Keratinocyte (primary cell): Measurements from ENCODE around the gene ANAPC15. TPM values are rescaled to one million over a fixed set of nuclear protein-coding genes. Genes with fewer than 3 reads are reported as not detected.

Experiments
- DNase-seq: peaks from one replicate; pipeline ENCODE4 v3.0.0-alpha.2; 2011; ENCODE audit warnings: low read depth, missing footprints, low spot score
- FAIRE-seq: peaks from 2 replicates; lab custom pipeline; 2011; peaks lifted over from hg19 to GRCh38; lab: Jason Lieb, UNC
- H2AFZ ChIP-seq: 2 replicates; pipeline ENCODE4 v1.6.0; 2012; ENCODE audit warnings: low read length, control low read depth, inconsistent platforms; ENCODE audit not compliant: control insufficient read depth
- H3K27ac ChIP-seq: 2 replicates; pipeline ENCODE4 v1.5.1; 2011; ENCODE audit warnings: low read length; ENCODE audit not compliant: control insufficient read depth, insufficient read depth
- H3K27me3 ChIP-seq: 3 replicates; pipeline ENCODE4 v1.6.0; 2011; ENCODE audit warnings: low read length; ENCODE audit not compliant: control insufficient read depth, insufficient read depth; ENCODE audit errors: extremely low read depth
- H3K36me3 ChIP-seq, 2 experiments: 2 replicates in 1 of 2; 3 replicates in 1 of 2; pipeline ENCODE4 v1.5.1; 2011; ENCODE audit warnings: low read length in 2 of 2, mild to moderate bottlenecking in 1 of 2; ENCODE audit not compliant: control insufficient read depth in 2 of 2, insufficient read depth in 2 of 2; ENCODE audit errors: extremely low read depth in 1 of 2
- H3K4me1 ChIP-seq: 3 replicates; pipeline ENCODE4 v1.5.1; 2011; ENCODE audit warnings: low read length; ENCODE audit not compliant: control insufficient read depth, insufficient read depth; ENCODE audit errors: extremely low read depth
- H3K4me2 ChIP-seq: 3 replicates; pipeline ENCODE4 v1.6.0; 2011; ENCODE audit warnings: low read depth, low read length; ENCODE audit not compliant: control insufficient read depth, insufficient read depth; ENCODE audit errors: extremely low read depth
- H3K4me3 ChIP-seq, 3 experiments: fragments of 200-600 bp in 1 of 3; sonication (generic) in 1 of 3; 2 replicates in 2 of 3; 3 replicates in 1 of 3; pipeline ENCODE4 v1.5.1; 2011 to 2016; ENCODE audit warnings: low read length in 3 of 3, mild to moderate bottlenecking in 3 of 3, control low read depth in 2 of 3, inconsistent platforms in 1 of 3, low read depth in 1 of 3, mixed read lengths in 1 of 3, mixed run types in 1 of 3, moderate library complexity in 1 of 3; ENCODE audit not compliant: control insufficient read depth in 2 of 3, insufficient read depth in 2 of 3; ENCODE audit errors: extremely low read depth in 1 of 3
- H3K79me2 ChIP-seq: 2 replicates; pipeline ENCODE4 v1.6.0; 2012; ENCODE audit warnings: low read length; ENCODE audit not compliant: control insufficient read depth, insufficient read depth
- H3K9ac ChIP-seq: 3 replicates; pipeline ENCODE4 v1.6.0; 2011; ENCODE audit warnings: low read length; ENCODE audit not compliant: control insufficient read depth, insufficient read depth; ENCODE audit errors: extremely low read depth
- H3K9me1 ChIP-seq: 3 replicates; pipeline ENCODE4 v1.6.0; 2011; ENCODE audit warnings: low read length; ENCODE audit not compliant: control insufficient read depth, insufficient read depth; ENCODE audit errors: extremely low read depth
- H3K9me3 ChIP-seq: 2 replicates; pipeline ENCODE4 v1.5.1; 2012; ENCODE audit warnings: low read depth, low read length; ENCODE audit not compliant: control insufficient read depth
- H4K20me1 ChIP-seq: 3 replicates; pipeline ENCODE4 v1.6.0; 2011; ENCODE audit warnings: low read length; ENCODE audit not compliant: control insufficient read depth, insufficient read depth; ENCODE audit errors: extremely low read depth
- EZH2 ChIP-seq: IDR thresholded peaks from one replicate; pipeline ENCODE4 v1.6.1; 2012; ENCODE audit warnings: inconsistent platforms, mild to moderate bottlenecking, low read length, moderate library complexity
- dilution Hi-C: fragments of 300-500 bp; cut with MboI; formaldehyde crosslinking; loops from one replicate; pipeline ENCODE4 v1.7.0; 2020; ENCODE audit warnings: low sequenced_read_pairs; ENCODE audit not compliant: extremely low pct_ligation_motif_present
- polyA plus RNA-seq, 5 experiments: library from polyadenylated mRNA; depleted of rRNA in 3 of 5; stranded (reverse) in 3 of 5; stranded (forward) in 1 of 5; unstranded in 1 of 5; fragments of >200 nt; gene quantifications; 1 replicate in 1 of 5; 2 replicates in 3 of 5; 3 replicates in 1 of 5; pipeline versions ENCODE4 v1.2.1 to v1.2.3, GENCODE V29; 2011 to 2012; ENCODE audit warnings: missing spikeins in 2 of 5, low read depth in 1 of 5, low replicate concordance in 1 of 5
- TF ChIP-seq, protein P1 (sequence below), 3 experiments: IDR thresholded peaks in 1 of 3; conservative IDR thresholded peaks in 1 of 3; optimal IDR thresholded peaks in 1 of 3; 2 replicates in 2 of 3; 3 replicates in 1 of 3; pipeline versions ENCODE3 to v1.5.1; 2011; ENCODE audit warnings: low read length in 3 of 3, mild to moderate bottlenecking in 3 of 3, moderate library complexity in 2 of 3, control low read depth in 1 of 3, inconsistent platforms in 1 of 3; ENCODE audit not compliant: insufficient read depth in 2 of 3; ENCODE audit errors: extremely low read depth in 1 of 3

ANAPC15 gene
- polyA plus RNA-seq, 1 donor (not counting 4 experiments of a cell fraction or from before 2014, with no cell fraction given) = 70.9 TPM

DNA sequence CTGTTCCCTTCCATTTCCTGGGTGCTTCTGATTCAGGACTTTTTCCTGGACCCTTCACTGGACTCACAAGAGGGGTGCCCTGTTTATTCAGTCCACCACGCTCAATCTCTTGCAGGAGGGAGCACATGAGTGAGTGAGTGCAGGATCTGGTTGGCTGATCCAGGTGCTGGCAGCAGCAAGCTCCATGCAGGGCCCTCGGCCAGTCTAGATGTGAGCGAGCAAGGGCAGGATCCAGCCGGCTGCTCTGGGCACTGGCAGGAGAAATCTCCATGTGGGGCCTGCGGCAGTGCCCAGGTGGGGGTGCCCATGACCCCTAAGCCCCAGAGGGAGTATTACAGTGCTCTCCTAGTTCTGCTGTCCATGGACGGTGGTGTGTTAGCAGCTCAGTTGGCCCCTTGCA lies 11.6 kb upstream of the ANAPC15 start:
- no peak for FAIRE-seq
- dilution Hi-C loops = no loop called here
- no peaks in the 10 kb centered on the region for H4K20me1 ChIP-seq

DNA sequence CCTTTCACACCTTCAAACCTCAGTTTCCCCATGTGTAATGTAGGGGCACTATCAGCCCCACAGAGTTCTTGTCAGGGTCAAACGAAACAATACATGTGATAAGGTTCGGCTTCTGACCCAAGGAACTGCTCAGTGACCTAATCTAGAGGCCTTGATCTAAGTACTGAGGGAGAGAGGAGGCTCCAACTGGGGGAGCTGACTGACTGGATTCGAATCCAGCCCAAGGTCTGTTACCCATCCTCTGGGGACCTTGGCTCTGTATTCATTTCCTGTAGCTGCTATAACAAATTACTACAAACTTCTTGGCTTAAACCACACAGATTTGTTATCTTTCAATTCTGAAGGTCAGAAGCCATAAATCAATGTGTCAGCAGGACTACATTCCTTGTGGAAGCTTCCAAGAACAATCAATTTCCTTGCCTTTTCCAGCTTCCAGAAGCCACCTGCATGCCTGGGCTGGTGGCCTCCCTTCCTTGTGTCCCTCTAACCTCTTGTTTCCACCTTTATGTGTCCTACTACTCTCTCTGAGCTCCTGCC lies 10.7 kb upstream of the ANAPC15 start:
- H3K27me3 ChIP-seq = no peaks in the 10 kb centered on the region
- DNase-seq = no peak
- TF ChIP-seq, protein P1, sequence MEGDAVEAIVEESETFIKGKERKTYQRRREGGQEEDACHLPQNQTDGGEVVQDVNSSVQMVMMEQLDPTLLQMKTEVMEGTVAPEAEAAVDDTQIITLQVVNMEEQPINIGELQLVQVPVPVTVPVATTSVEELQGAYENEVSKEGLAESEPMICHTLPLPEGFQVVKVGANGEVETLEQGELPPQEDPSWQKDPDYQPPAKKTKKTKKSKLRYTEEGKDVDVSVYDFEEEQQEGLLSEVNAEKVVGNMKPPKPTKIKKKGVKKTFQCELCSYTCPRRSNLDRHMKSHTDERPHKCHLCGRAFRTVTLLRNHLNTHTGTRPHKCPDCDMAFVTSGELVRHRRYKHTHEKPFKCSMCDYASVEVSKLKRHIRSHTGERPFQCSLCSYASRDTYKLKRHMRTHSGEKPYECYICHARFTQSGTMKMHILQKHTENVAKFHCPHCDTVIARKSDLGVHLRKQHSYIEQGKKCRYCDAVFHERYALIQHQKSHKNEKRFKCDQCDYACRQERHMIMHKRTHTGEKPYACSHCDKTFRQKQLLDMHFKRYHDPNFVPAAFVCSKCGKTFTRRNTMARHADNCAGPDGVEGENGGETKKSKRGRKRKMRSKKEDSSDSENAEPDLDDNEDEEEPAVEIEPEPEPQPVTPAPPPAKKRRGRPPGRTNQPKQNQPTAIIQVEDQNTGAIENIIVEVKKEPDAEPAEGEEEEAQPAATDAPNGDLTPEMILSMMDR (optimal IDR thresholded peaks at IDR 0.05 in 1 of 3, IDR thresholded peaks at IDR 0.05 in 1 of 3, conservative IDR thresholded peaks at IDR 0.05 in 1 of 3; ENCODE audit: extremely low read depth in 1 of 3, insufficient read depth in 2 of 3, low read length in 3 of 3) = no peak
- no peak for TF ChIP-seq EZH2
- H3K9me1 ChIP-seq = no peaks in the 10 kb centered on the region
- H3K9ac ChIP-seq = no peak overlapping the region
- no peak overlapping the region for H3K27ac ChIP-seq
- FAIRE-seq = no peak
- peaks cover 0 to 14% of the 10 kb centered on the region in 2 experiments for H3K36me3 ChIP-seq
- dilution Hi-C loops = no loop called here
- no peaks in the 10 kb centered on the region for H3K79me2 ChIP-seq
- H3K4me2 ChIP-seq = no peak overlapping the region
- H3K9me3 ChIP-seq = no peaks in the 10 kb centered on the region
- peaks cover 6% of the 10 kb centered on the region for H3K4me1 ChIP-seq
- H2AFZ ChIP-seq = no peak overlapping the region
- no peaks in the 10 kb centered on the region for H4K20me1 ChIP-seq
- H3K4me3 ChIP-seq = no peak overlapping the region

More for the DNA sequence above, 11.6 kb upstream of the ANAPC15 start:
- Histone ChIP-seq H3K9ac (no peak overlapping the region), H3K79me2 (no peaks in the 10 kb centered on the region), H3K36me3 (peaks cover 0 to 12% of the 10 kb centered on the region in 2 experiments), H3K9me3 (no peaks in the 10 kb centered on the region), H3K27me3 (no peaks in the 10 kb centered on the region), H3K4me3 (no peak overlapping the region), H3K9me1 (no peaks in the 10 kb centered on the region), H3K4me1 (peaks cover 6% of the 10 kb centered on the region), H2AFZ (no peak overlapping the region), H3K27ac (no peak overlapping the region), H3K4me2 (no peak overlapping the region)
- DNase-seq = no peak
- TF ChIP-seq EZH2 = no peak
- TF ChIP-seq, protein P1 (optimal IDR thresholded peaks at IDR 0.05 in 1 of 3, IDR thresholded peaks at IDR 0.05 in 1 of 3, conservative IDR thresholded peaks at IDR 0.05 in 1 of 3; ENCODE audit: extremely low read depth in 1 of 3, insufficient read depth in 2 of 3, low read length in 3 of 3) = no peak
